ENCODE results near the gene SPAG16. TPM values are rescaled to one million over a fixed set of nuclear protein-coding genes. Genes with fewer than 3 reads are reported as not detected.

Gene SPAG16
- total and polyA plus RNA-seq, 8 donors, result 11.1 to 47.4 (median 42.3) TPM

GRCh38 chr2:213806125-213806726, 522.0 kb downstream of the SPAG16 start:
- Histone ChIP-seq H3K4me3 (no peak overlapping the region), H3K36me3 (no peaks in the 10 kb centered on the region), H3K9me3 (no peaks in the 10 kb centered on the region), H3K27ac (no peak overlapping the region), H3K4me1 (no peaks in the 10 kb centered on the region), H3K27me3 (no peaks in the 10 kb centered on the region)
- intact Hi-C loops (cut with DNase I), result no loop called here
- peak in 1 of 2 donors; percentile 11 for TF ChIP-seq CTCF (IDR thresholded peaks at IDR 0.05)
- DNase-seq, result peak in 2 of 4 donors; percentile 1 to 6
- ATAC-seq, result no peak

GRCh38 chr2:213816583-213816982, 532.3 kb downstream of the SPAG16 start:
- H3K36me3 ChIP-seq, result no peaks in the 10 kb centered on the region
- no peak overlapping the region for H3K27ac ChIP-seq
- peaks cover 0 to 3% of the 10 kb centered on the region in 2 donors for H3K9me3 ChIP-seq
- H3K4me3 ChIP-seq, result no peak overlapping the region
- ATAC-seq (no peak), DNase-seq (no peak)
- no peaks in the 10 kb centered on the region for H3K4me1 ChIP-seq
- no peak for TF ChIP-seq CTCF (IDR thresholded peaks at IDR 0.05)
- intact Hi-C loops (cut with DNase I), result no loop called here
- no peaks in the 10 kb centered on the region for H3K27me3 ChIP-seq

GRCh38 chr2:213818436-213818835, 534.2 kb downstream of the SPAG16 start:
- intact Hi-C loops (cut with DNase I), result no loop called here
- Histone ChIP-seq H3K4me1 (no peaks in the 10 kb centered on the region), H3K27me3 (no peaks in the 10 kb centered on the region), H3K36me3 (no peaks in the 10 kb centered on the region), H3K27ac (no peak overlapping the region), H3K4me3 (no peak overlapping the region), H3K9me3 (peaks cover 0 to 15% of the 10 kb centered on the region in 2 donors)
- ATAC-seq (no peak), DNase-seq (no peak)
- TF ChIP-seq CTCF (IDR thresholded peaks at IDR 0.05), result no peak

GRCh38 chr2:213834331-213834730, 550.1 kb downstream of the SPAG16 start:
- intact Hi-C loops (cut with DNase I), result no loop called here
- H3K36me3 ChIP-seq, result no peaks in the 10 kb centered on the region
- peaks cover 0 to 6% of the 10 kb centered on the region in 2 donors for H3K9me3 ChIP-seq
- no peak for TF ChIP-seq CTCF (IDR thresholded peaks at IDR 0.05)
- ATAC-seq (peak; percentile 63), DNase-seq (no peak)
- no peak overlapping the region for H3K4me3 ChIP-seq
- H3K27ac ChIP-seq, result no peak overlapping the region
- H3K27me3 ChIP-seq, result no peaks in the 10 kb centered on the region
- no peaks in the 10 kb centered on the region for H3K4me1 ChIP-seq

GRCh38 chr2:213834746-213835145, 550.5 kb downstream of the SPAG16 start:
- H3K9me3 ChIP-seq, result peaks cover 0 to 2% of the 10 kb centered on the region in 2 donors
- ATAC-seq, result no peak
- TF ChIP-seq CTCF (IDR thresholded peaks at IDR 0.05), result no peak
- no peak overlapping the region for H3K27ac ChIP-seq
- H3K36me3 ChIP-seq, result no peaks in the 10 kb centered on the region
- DNase-seq, result no peak
- H3K4me1 ChIP-seq, result no peaks in the 10 kb centered on the region
- intact Hi-C loops (cut with DNase I), result no loop called here
- no peaks in the 10 kb centered on the region for H3K27me3 ChIP-seq
- H3K4me3 ChIP-seq, result no peak overlapping the region
